Measurements from ENCODE around the gene MYL10. TPM values are rescaled to one million over a fixed set of nuclear protein-coding genes. Genes with fewer than 3 reads are reported as not detected.

MYL10 gene
- total RNA-seq, 5 donors from 2014 or later (not counting 1 experiment from before 2014, with no cell fraction given): not detected

- Histone ChIP-seq H3K36me3 (ENCODE audit: control insufficient read depth in 2 of 2, extremely low read depth in 1 of 2, insufficient read depth in 1 of 2, low read length in 1 of 2) (no peaks in the 10 kb centered on the region), H3K4me3 (ENCODE audit: control insufficient read depth in 1 of 2, extremely low read depth in 1 of 2, low read length in 1 of 2) (no peak overlapping the region), H3K4me1 (ENCODE audit: control insufficient read depth in 1 of 2, extremely low read depth in 1 of 2, insufficient read depth in 2 of 2, low read length in 2 of 2) (no peaks in the 10 kb centered on the region), H3K27me3 (replicated peaks in 1 of 2; ENCODE audit: control insufficient read depth in 2 of 2, extremely low read depth in 1 of 2, insufficient read depth in 2 of 2, low read length in 1 of 2) (peaks cover 0 to 5% of the 10 kb centered on the region in 2 experiments), H3K27ac (ENCODE audit: low read length) (no peak overlapping the region), H3K9me3 (no peaks in the 10 kb centered on the region)
- POLR2A ChIA-PET: no interaction called here
- Mint-ChIP-seq H3K27ac (no peak overlapping the region), H3K27me3 (no peaks in the 10 kb centered on the region), H3K4me1 (no peaks in the 10 kb centered on the region), H3K9me3 (peaks cover 0 to 4% (median 0%) of the 10 kb centered on the region in 3 donors), H3K4me3 (no peak overlapping the region), H3K36me3 (no peaks in the 10 kb centered on the region)
- ATAC-seq (replicated peaks in 1 of 4) (no peak), DNase-seq (no peak)
- WGBS (ENCODE audit: insufficient coverage): no CpG with 5 or more reads among the region's 3 CpGs
- CTCF ChIA-PET: no interaction called here
Observed at GRCh38 chr7:101674439-101674838, 45.3 kb upstream of the MYL10 start.

GRCh38 chr7:101673951-101674350 lies 44.9 kb upstream of the MYL10 start:
- H3K4me3 ChIP-seq (ENCODE audit: control insufficient read depth in 1 of 2, extremely low read depth in 1 of 2, low read length in 1 of 2): no peak overlapping the region
- H3K9me3 ChIP-seq: no peaks in the 10 kb centered on the region
- H3K27me3 Mint-ChIP-seq: no peaks in the 10 kb centered on the region
- H3K36me3 ChIP-seq (ENCODE audit: control insufficient read depth in 2 of 2, extremely low read depth in 1 of 2, insufficient read depth in 1 of 2, low read length in 1 of 2): no peaks in the 10 kb centered on the region
- DNase-seq (no peak), ATAC-seq (replicated peaks in 1 of 4) (no peak)
- H3K9me3 Mint-ChIP-seq: peaks cover 0 to 4% (median 0%) of the 10 kb centered on the region in 3 donors
- no peak overlapping the region for H3K27ac Mint-ChIP-seq
- H3K4me3 Mint-ChIP-seq: no peak overlapping the region
- 83% methylated on average over 1 of the region's 5 CpGs for WGBS (ENCODE audit: insufficient coverage)
- H3K27ac ChIP-seq (ENCODE audit: low read length): no peak overlapping the region
- ChIA-PET CTCF (no interaction called here), POLR2A (no interaction called here)
- H3K4me1 Mint-ChIP-seq: no peaks in the 10 kb centered on the region
- H3K27me3 ChIP-seq (replicated peaks in 1 of 2; ENCODE audit: control insufficient read depth in 2 of 2, extremely low read depth in 1 of 2, insufficient read depth in 2 of 2, low read length in 1 of 2): peaks cover 0 to 5% of the 10 kb centered on the region in 2 experiments
- H3K4me1 ChIP-seq (ENCODE audit: control insufficient read depth in 1 of 2, extremely low read depth in 1 of 2, insufficient read depth in 2 of 2, low read length in 2 of 2): no peaks in the 10 kb centered on the region
- no peaks in the 10 kb centered on the region for H3K36me3 Mint-ChIP-seq

GRCh38 chr7:101673315-101673714 lies 44.2 kb upstream of the MYL10 start:
- ATAC-seq (replicated peaks in 1 of 4) (no peak), DNase-seq (no peak)
- no peaks in the 10 kb centered on the region for H3K36me3 ChIP-seq (ENCODE audit: control insufficient read depth in 2 of 2, extremely low read depth in 1 of 2, insufficient read depth in 1 of 2, low read length in 1 of 2)
- ChIA-PET CTCF (no interaction called here), POLR2A (no interaction called here)
- H3K9me3 Mint-ChIP-seq: peaks cover 0 to 9% (median 0%) of the 10 kb centered on the region in 3 donors
- H3K4me3 Mint-ChIP-seq: no peak overlapping the region
- H3K27me3 Mint-ChIP-seq: no peaks in the 10 kb centered on the region
- H3K27ac ChIP-seq (ENCODE audit: low read length): no peak overlapping the region
- no peaks in the 10 kb centered on the region for H3K9me3 ChIP-seq
- H3K36me3 Mint-ChIP-seq: no peaks in the 10 kb centered on the region
- H3K4me3 ChIP-seq (ENCODE audit: control insufficient read depth in 1 of 2, extremely low read depth in 1 of 2, low read length in 1 of 2): no peak overlapping the region
- H3K4me1 ChIP-seq (ENCODE audit: control insufficient read depth in 1 of 2, extremely low read depth in 1 of 2, insufficient read depth in 2 of 2, low read length in 2 of 2): no peaks in the 10 kb centered on the region
- H3K4me1 Mint-ChIP-seq: no peaks in the 10 kb centered on the region
- no peak overlapping the region for H3K27ac Mint-ChIP-seq
- H3K27me3 ChIP-seq (replicated peaks in 1 of 2; ENCODE audit: control insufficient read depth in 2 of 2, extremely low read depth in 1 of 2, insufficient read depth in 2 of 2, low read length in 1 of 2): peaks cover 0 to 7% of the 10 kb centered on the region in 2 experiments

DNA sequence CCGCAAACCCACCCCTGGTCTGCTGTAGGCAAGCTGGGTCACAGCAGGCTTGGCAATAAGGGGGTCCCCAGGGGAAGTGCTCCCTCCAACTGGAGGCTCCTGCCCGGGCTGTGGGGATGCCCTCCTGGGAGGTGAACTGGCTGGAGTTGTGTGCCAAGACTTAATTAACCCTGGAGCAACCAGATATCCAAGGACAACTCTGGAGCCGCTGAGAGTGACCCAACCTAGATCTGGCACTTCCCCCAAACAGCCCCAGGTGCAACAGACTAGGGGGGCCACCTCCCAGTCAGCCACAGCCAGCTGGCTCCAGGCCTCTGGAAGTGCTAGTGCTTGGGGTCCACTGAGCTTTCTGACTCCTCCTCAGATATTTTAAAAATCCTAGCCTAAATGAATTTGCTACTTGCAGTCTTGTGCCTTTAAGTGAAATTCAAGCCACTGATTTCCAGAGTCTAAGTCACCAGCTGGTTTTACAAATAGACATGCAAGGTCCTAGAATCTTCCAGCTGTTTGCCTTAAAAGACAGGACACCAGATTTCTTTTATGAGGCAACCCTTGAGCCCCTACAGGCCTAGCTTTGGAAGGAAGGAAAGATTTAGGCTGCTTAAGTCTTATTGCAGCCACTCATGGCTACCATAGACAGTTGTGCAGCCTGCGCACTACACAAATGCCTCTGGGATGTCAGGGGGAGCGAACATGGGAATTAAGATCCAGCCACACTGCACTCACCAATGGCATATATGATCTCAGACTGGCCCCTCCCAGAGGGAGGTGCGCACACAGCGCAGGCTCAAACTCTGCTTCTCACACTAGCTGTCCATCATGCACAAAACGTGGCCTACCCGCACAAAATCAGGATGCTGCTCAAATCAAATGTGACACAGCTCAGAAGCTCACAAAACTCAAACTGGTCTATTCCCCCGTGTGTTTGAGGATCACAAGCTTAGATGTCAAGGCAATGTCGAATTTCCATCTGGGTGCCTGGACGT lies 42.6 kb upstream of the MYL10 start:
- ATAC-seq (replicated peaks in 1 of 4) (no peak), DNase-seq (no peak)
- no peaks in the 10 kb centered on the region for H3K4me1 Mint-ChIP-seq
- CTCF ChIA-PET: no interaction called here
- Histone ChIP-seq H3K27me3 (replicated peaks in 1 of 2; ENCODE audit: control insufficient read depth in 2 of 2, extremely low read depth in 1 of 2, insufficient read depth in 2 of 2, low read length in 1 of 2) (peaks cover 0 to 7% of the 10 kb centered on the region in 2 experiments), H3K4me1 (ENCODE audit: control insufficient read depth in 1 of 2, extremely low read depth in 1 of 2, insufficient read depth in 2 of 2, low read length in 2 of 2) (no peaks in the 10 kb centered on the region), H3K4me3 (ENCODE audit: control insufficient read depth in 1 of 2, extremely low read depth in 1 of 2, low read length in 1 of 2) (no peak overlapping the region), H3K36me3 (ENCODE audit: control insufficient read depth in 2 of 2, extremely low read depth in 1 of 2, insufficient read depth in 1 of 2, low read length in 1 of 2) (no peaks in the 10 kb centered on the region), H3K27ac (ENCODE audit: low read length) (no peak overlapping the region), H3K9me3 (no peaks in the 10 kb centered on the region)
- no peak overlapping the region for H3K4me3 Mint-ChIP-seq
- peaks cover 0 to 10% (median 0%) of the 10 kb centered on the region in 3 donors for H3K9me3 Mint-ChIP-seq
- H3K36me3 Mint-ChIP-seq: no peaks in the 10 kb centered on the region
- H3K27me3 Mint-ChIP-seq: no peaks in the 10 kb centered on the region
- WGBS (ENCODE audit: insufficient coverage): 80% methylated on average over 8 of the region's 12 CpGs
- POLR2A ChIA-PET: no interaction called here
- H3K27ac Mint-ChIP-seq: no peak overlapping the region

DNA sequence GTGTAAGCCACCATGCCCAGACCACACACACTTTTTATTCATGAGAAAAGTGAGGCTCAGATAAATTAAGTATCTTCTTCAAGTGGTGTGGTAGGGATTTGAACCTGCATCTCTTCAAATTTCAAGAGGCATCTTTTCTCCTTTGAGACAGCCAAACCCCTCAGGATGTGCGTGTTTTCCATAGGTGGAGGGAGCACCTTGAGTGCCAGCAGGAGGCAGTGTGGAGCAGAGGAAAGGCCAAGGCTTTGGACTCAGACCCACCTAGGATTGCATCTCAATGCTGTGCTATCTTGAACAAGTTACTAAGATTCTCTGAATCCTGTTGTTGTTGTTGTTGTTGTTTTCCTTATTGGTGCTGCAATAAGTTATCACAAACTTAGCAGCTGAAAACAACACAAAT lies 40.2 kb upstream of the MYL10 start:
- no peak overlapping the region for H3K4me3 Mint-ChIP-seq
- ChIA-PET POLR2A (no interaction called here), CTCF (no interaction called here)
- H3K27me3 Mint-ChIP-seq: peaks cover 0 to 2% of the 10 kb centered on the region in 2 donors
- H3K36me3 Mint-ChIP-seq: no peaks in the 10 kb centered on the region
- no peaks in the 10 kb centered on the region for H3K36me3 ChIP-seq (ENCODE audit: control insufficient read depth in 2 of 2, extremely low read depth in 1 of 2, insufficient read depth in 1 of 2, low read length in 1 of 2)
- ATAC-seq (replicated peaks in 1 of 4) (no peak), DNase-seq (peak in 1 of 35 experiments; percentile 8)
- no peak overlapping the region for H3K4me3 ChIP-seq (ENCODE audit: control insufficient read depth in 1 of 2, extremely low read depth in 1 of 2, low read length in 1 of 2)
- H3K4me1 Mint-ChIP-seq: no peaks in the 10 kb centered on the region
- peaks cover 0 to 16% of the 10 kb centered on the region in 2 experiments for H3K27me3 ChIP-seq (replicated peaks in 1 of 2; ENCODE audit: control insufficient read depth in 2 of 2, extremely low read depth in 1 of 2, insufficient read depth in 2 of 2, low read length in 1 of 2)
- no peak overlapping the region for H3K27ac Mint-ChIP-seq
- H3K9me3 ChIP-seq: no peaks in the 10 kb centered on the region
- WGBS (ENCODE audit: insufficient coverage): no CpG with 5 or more reads among the region's 1 CpG
- H3K4me1 ChIP-seq (ENCODE audit: control insufficient read depth in 1 of 2, extremely low read depth in 1 of 2, insufficient read depth in 2 of 2, low read length in 2 of 2): no peaks in the 10 kb centered on the region
- peaks cover 0 to 10% (median 0%) of the 10 kb centered on the region in 3 donors for H3K9me3 Mint-ChIP-seq
- no peak overlapping the region for H3K27ac ChIP-seq (ENCODE audit: low read length)

DNA sequence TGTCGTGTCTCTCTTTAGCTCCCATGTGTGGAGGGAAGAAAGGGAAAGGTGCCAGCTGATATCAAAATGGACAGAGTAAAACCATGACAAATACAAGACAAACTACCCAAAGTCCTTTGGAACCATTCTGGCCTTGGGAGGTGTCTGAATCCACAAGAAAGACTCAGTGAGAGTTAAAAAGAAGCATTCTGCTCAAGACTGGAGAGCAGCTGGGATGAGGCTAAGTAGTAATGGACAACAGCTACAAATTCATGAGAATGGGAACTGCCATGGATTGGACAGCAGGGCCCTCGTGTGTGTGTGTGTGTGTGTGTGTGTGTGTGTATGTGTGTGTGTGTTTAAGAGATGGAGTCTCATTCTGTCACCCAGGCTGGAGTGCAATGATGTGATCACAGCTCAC lies 39.6 kb upstream of the MYL10 start:
- ATAC-seq (replicated peaks in 1 of 4): no peak
- Mint-ChIP-seq H3K4me1 (no peaks in the 10 kb centered on the region), H3K36me3 (no peaks in the 10 kb centered on the region), H3K4me3 (no peak overlapping the region), H3K27ac (no peak overlapping the region), H3K27me3 (peaks cover 0 to 2% of the 10 kb centered on the region in 2 donors), H3K9me3 (peaks cover 0 to 10% (median 0%) of the 10 kb centered on the region in 3 donors)
- no peaks in the 10 kb centered on the region for H3K9me3 ChIP-seq
- H3K27ac ChIP-seq (ENCODE audit: low read length): no peak overlapping the region
- no CpG with 5 or more reads among the region's 2 CpGs for WGBS (ENCODE audit: insufficient coverage)
- ChIA-PET CTCF (no interaction called here), POLR2A (interaction anchor here in 1 of 2 donors (0.6 kb wide), 1 partner anchor 199 kb away, joined by 3 read pairs; no protein-coding TSS in a partner anchor)
- no peaks in the 10 kb centered on the region for H3K36me3 ChIP-seq (ENCODE audit: control insufficient read depth in 2 of 2, extremely low read depth in 1 of 2, insufficient read depth in 1 of 2, low read length in 1 of 2)
- no peak for DNase-seq
- H3K4me3 ChIP-seq (ENCODE audit: control insufficient read depth in 1 of 2, extremely low read depth in 1 of 2, low read length in 1 of 2): no peak overlapping the region
- H3K27me3 ChIP-seq (replicated peaks in 1 of 2; ENCODE audit: control insufficient read depth in 2 of 2, extremely low read depth in 1 of 2, insufficient read depth in 2 of 2, low read length in 1 of 2): peaks cover 0 to 17% of the 10 kb centered on the region in 2 experiments
- no peaks in the 10 kb centered on the region for H3K4me1 ChIP-seq (ENCODE audit: control insufficient read depth in 1 of 2, extremely low read depth in 1 of 2, insufficient read depth in 2 of 2, low read length in 2 of 2)
